Amniotic epithelial cell (primary cell): ENCODE measurements around the gene CARS2.
"Not testable (repeated sequence)": the region's sequence is repeated elsewhere in the genome, so short reads cannot be mapped to it uniquely, and the experiment has no call there.

Source experiments
- DNase-seq: peaks from one replicate; pipeline ENCODE4 v3.0.0-alpha.2; 2010; ENCODE audit warnings: low read depth

The CARS2 gene

GRCh38 chr13:110617321-110618072 lies 88.4 kb downstream of the CARS2 start:
- DNase-seq = peak; percentile 90

- DNase-seq = peak; percentile 55
Observed at GRCh38 chr13:110616103-110617101, 89.5 kb downstream of the CARS2 start.

- DNase-seq = peak; percentile 96
Observed at GRCh38 chr13:110615322-110616102, 90.4 kb downstream of the CARS2 start, which contains the start of gene NAXD. Gene NAXD, plus strand, starts transcription at chr13:110615545. Its CDS starts 57 bp downstream, at chr13:110615602.

- DNase-seq = no peak
Observed at GRCh38 chr13:110615005-110615321, 91.0 kb downstream of the CARS2 start.

- DNase-seq = no peak
Observed at GRCh38 chr13:110610955-110611595, 94.8 kb downstream of the CARS2 start.

- peak; percentile 78 for DNase-seq
Observed at GRCh38 chr13:110607675-110608224, 98.2 kb downstream of the CARS2 start.

GRCh38 chr13:110606281-110606680 lies 99.6 kb downstream of the CARS2 start:
- DNase-seq = not testable (repeated sequence)

GRCh38 chr13:110605132-110605531 lies 100.8 kb downstream of the CARS2 start:
- no peak for DNase-seq

- no peak for DNase-seq
Observed at GRCh38 chr13:110600980-110601379, 104.9 kb downstream of the CARS2 start.

GRCh38 chr13:110600261-110600819 lies 105.6 kb downstream of the CARS2 start:
- DNase-seq = no peak

- DNase-seq = no peak
Observed at GRCh38 chr13:110597041-110597689, 108.8 kb downstream of the CARS2 start.

- peak; percentile 69 for DNase-seq
Observed at GRCh38 chr13:110593430-110594130, 112.3 kb downstream of the CARS2 start.

GRCh38 chr13:110592665-110593064 lies 113.3 kb downstream of the CARS2 start:
- no peak for DNase-seq
